Measurements from ENCODE around the gene F2RL2. TPM values are rescaled to one million over a fixed set of nuclear protein-coding genes. Genes with fewer than 3 reads are reported as not detected.

Gene F2RL2
- total and polyA plus RNA-seq, 2 donors (not counting 1 experiment from before 2014, with no cell fraction given), result not detected

- no peaks in the 10 kb centered on the region for H3K27me3 Mint-ChIP-seq
- Histone ChIP-seq H3K9me3 (ENCODE audit: control extremely low read depth in 1 of 3, control insufficient read depth in 2 of 3, insufficient read depth in 1 of 3, low read length in 2 of 3) (no peaks in the 10 kb centered on the region), H3K4me1 (ENCODE audit: control insufficient read depth in 2 of 2, insufficient read depth in 2 of 2, low read length in 2 of 2) (peaks cover 11 to 14% of the 10 kb centered on the region in 2 donors), H3K4me3 (ENCODE audit: control extremely low read depth in 1 of 5, extremely low read depth in 1 of 5, insufficient read depth in 1 of 5, low read depth in 2 of 5, low read length in 4 of 5) (no peak overlapping the region), H2AFZ (ENCODE audit: insufficient read depth, low read depth, low read length, poor library complexity, severe bottlenecking) (no peak overlapping the region), H3K27me3 (replicated peaks in 1 of 4; ENCODE audit: control extremely low read depth in 1 of 4, control insufficient read depth in 3 of 4, insufficient read depth in 4 of 4, low read length in 3 of 4) (no peaks in the 10 kb centered on the region), H4K20me1 (ENCODE audit: control insufficient read depth, insufficient read depth, low read length, poor library complexity, severe bottlenecking) (no peaks in the 10 kb centered on the region), H3K9ac (ENCODE audit: low read length) (no peak overlapping the region), H3K27ac (ENCODE audit: low read length in 2 of 2) (no peak overlapping the region), H3K36me3 (replicated peaks in 1 of 2; ENCODE audit: control extremely low read depth in 1 of 2, control insufficient read depth in 1 of 2, extremely low read depth in 1 of 2, insufficient read depth in 2 of 2, low read length in 1 of 2) (peaks cover 0 to 2% of the 10 kb centered on the region in 2 experiments), H3K79me2 (ENCODE audit: control insufficient read depth, insufficient read depth, low read length) (no peaks in the 10 kb centered on the region), H3K4me2 (replicated peaks; ENCODE audit: low read depth, low read length, poor library complexity, severe bottlenecking) (no peak overlapping the region)
- intact Hi-C loops (cut with micrococcal nuclease), result no loop called here
- no peaks in the 10 kb centered on the region for H3K9me3 Mint-ChIP-seq (ENCODE audit: insufficient read depth)
- CTCF ChIA-PET, result interaction anchor here (1.5 kb wide), 1 partner anchor 31 kb away, joined by 3 read pairs; no protein-coding TSS in a partner anchor
- POLR2A ChIA-PET, result interaction anchor here (0.5 kb wide), 1 partner anchor 167 kb away, joined by 3 read pairs; the partner anchor contains the start of gene IQGAP2
- no peak overlapping the region for H3K27ac Mint-ChIP-seq
- DNase-seq, result no peak
- WGBS (ENCODE audit: insufficient coverage), result 94% methylated on average over 3 of the region's 4 CpGs
- TF ChIP-seq CTCF (IDR thresholded peaks at IDR 0.05), result no peak
- TF ChIP-seq EZH2 (IDR thresholded peaks at IDR 0.05; ENCODE audit: borderline replicate concordance, insufficient read depth, low read depth, low read length, poor library complexity, severe bottlenecking), result no peak
- no peak overlapping the region for H3K4me3 Mint-ChIP-seq
- ATAC-seq (ENCODE audit: low read depth), result no peak
- H3K4me1 Mint-ChIP-seq, result peaks cover 17% of the 10 kb centered on the region
Measured at GRCh38 chr5:76570153-76570552, 53.0 kb downstream of the F2RL2 start.

Other genes starting within 250 kb of the F2RL2 start
- 12.3 and 15.0 TPM in 2 replicates for gene IQGAP2, start 220.1 kb downstream of the F2RL2 start, total RNA-seq
- 8.1 and 9.5 TPM in 2 replicates for gene IQGAP2, start 220.1 kb downstream of the F2RL2 start, polyA plus RNA-seq
- gene F2R, start 92.7 kb upstream of the F2RL2 start, total RNA-seq, result 0.97 and 1.4 TPM in 2 replicates
- 0.25 and 0.26 TPM in 2 replicates for gene F2R, start 92.7 kb upstream of the F2RL2 start, polyA plus RNA-seq
- gene F2RL1, start 195.6 kb upstream of the F2RL2 start, total RNA-seq, result 0.51 and 0.64 TPM in 2 replicates
- 0.04 TPM in 2 replicates for gene F2RL1, start 195.6 kb upstream of the F2RL2 start, polyA plus RNA-seq
- gene S100Z, start 226.6 kb upstream of the F2RL2 start, total RNA-seq, result 2.4 TPM in 2 replicates
- 0.68 and 1.0 TPM in 2 replicates for gene S100Z, start 226.6 kb upstream of the F2RL2 start, polyA plus RNA-seq

All from B cell (primary cell).